WTC11 (cell line): ENCODE data around the gene CHRNG.

Source experiments
- CBFB ChIP-seq: sonication (generic); formaldehyde crosslinking; IDR thresholded peaks from 2 replicates; pipeline ENCODE4 v1.8.1; 2022; ENCODE audit warnings: mild to moderate bottlenecking, low read depth, missing genetic modification reagents
- CREM ChIP-seq: sonication (generic); formaldehyde crosslinking; IDR thresholded peaks from 2 replicates; pipeline ENCODE4 v1.8.1; 2022; ENCODE audit warnings: mild to moderate bottlenecking, missing genetic modification reagents, moderate library complexity
- CTCF ChIP-seq: fragments of 200-600 bp; IDR thresholded peaks from 2 replicates; pipeline ENCODE4 v1.8.0; 2022; ENCODE audit warnings: antibody characterized with exemption
- FOXK1 ChIP-seq: sonication (generic); formaldehyde crosslinking; IDR thresholded peaks from 2 replicates; pipeline ENCODE4 v1.8.0; 2022; ENCODE audit warnings: mild to moderate bottlenecking, moderate library complexity, missing genetic modification reagents
- MLX ChIP-seq: sonication (generic); formaldehyde crosslinking; IDR thresholded peaks from 2 replicates; pipeline ENCODE4 v1.8.1; 2023; ENCODE audit warnings: mild to moderate bottlenecking, missing genetic modification reagents, moderate library complexity
- NFYB ChIP-seq: sonication (generic); formaldehyde crosslinking; conservative IDR thresholded peaks from 2 replicates; pipeline ENCODE4 v1.8.0; 2022; ENCODE audit warnings: low read depth, missing genetic modification reagents
- STAT6 ChIP-seq: sonication (generic); formaldehyde crosslinking; conservative IDR thresholded peaks from 2 replicates; pipeline ENCODE4 v1.8.1; 2023; ENCODE audit warnings: mild to moderate bottlenecking, low read depth, missing genetic modification reagents, moderate library complexity
- ZNF416 ChIP-seq: fragments of 250-450 bp; sonication (Bioruptor Pico); IDR thresholded peaks from 2 replicates; pipeline ENCODE4 v1.9.0; 2021; ENCODE audit warnings: mild to moderate bottlenecking, inconsistent platforms
- TF ChIP-seq, protein P1 (sequence below): sonication (generic); formaldehyde crosslinking; IDR thresholded peaks from 2 replicates; pipeline ENCODE4 v1.8.1; 2022; ENCODE audit warnings: low read depth, missing genetic modification reagents, borderline replicate concordance

DNA sequence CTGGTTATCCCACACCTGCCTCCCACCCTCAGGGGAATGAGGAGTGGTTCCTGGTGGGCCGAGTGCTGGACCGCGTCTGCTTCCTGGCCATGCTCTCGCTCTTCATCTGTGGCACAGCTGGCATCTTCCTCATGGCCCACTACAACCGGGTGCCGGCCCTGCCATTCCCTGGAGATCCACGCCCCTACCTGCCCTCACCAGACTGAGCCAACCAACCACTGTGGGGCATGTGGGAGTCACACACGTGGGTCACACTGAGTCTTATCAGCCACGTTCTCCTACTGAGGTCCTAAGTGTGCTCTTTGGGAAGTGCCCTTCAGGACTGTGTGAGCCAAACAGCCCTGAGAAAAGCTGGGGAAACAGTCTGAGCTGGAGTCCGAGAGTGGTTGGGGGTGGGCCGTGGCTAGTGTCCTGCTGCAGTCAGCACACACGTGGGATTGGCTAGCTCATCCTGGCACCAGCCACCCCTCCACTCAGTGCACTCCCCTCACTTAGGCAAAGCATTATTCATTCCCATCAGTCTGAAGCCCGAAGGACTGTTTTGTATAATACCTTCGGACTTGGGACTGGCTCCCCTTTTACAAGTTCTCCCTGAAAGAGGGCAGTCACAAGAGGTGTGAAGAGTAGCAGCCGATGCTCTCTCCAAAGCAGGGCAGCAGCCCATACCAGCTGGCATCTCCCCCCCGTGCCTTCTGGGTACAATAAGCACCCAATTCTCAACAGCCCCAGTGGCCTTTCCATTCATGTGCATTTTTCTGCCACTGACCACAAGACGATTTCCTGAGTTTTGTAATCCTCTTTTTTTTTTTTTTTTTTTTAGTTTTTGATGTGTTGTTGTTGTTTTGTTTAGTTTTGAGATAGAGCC lies 6.3 kb downstream of the CHRNG start:
- TF ChIP-seq CTCF: no peak
- no peak for TF ChIP-seq MLX (CRISPR knock-in tag)
- TF ChIP-seq, protein P1, sequence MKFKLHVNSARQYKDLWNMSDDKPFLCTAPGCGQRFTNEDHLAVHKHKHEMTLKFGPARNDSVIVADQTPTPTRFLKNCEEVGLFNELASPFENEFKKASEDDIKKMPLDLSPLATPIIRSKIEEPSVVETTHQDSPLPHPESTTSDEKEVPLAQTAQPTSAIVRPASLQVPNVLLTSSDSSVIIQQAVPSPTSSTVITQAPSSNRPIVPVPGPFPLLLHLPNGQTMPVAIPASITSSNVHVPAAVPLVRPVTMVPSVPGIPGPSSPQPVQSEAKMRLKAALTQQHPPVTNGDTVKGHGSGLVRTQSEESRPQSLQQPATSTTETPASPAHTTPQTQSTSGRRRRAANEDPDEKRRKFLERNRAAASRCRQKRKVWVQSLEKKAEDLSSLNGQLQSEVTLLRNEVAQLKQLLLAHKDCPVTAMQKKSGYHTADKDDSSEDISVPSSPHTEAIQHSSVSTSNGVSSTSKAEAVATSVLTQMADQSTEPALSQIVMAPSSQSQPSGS (CRISPR knock-in tag): no peak
- no peak for TF ChIP-seq CREM (CRISPR knock-in tag)
- TF ChIP-seq NFYB (CRISPR knock-in tag): no peak
- no peak for TF ChIP-seq STAT6 (CRISPR knock-in tag)
- no peak for TF ChIP-seq FOXK1 (CRISPR knock-in tag)
- no peak for TF ChIP-seq ZNF416 (CRISPR knock-in tag)
- no peak for TF ChIP-seq CBFB (CRISPR knock-in tag)
